Activated CD8-positive, alpha-beta T cell treated with anti-CD3 and anti-CD28 coated beads, Interleukin-2, amount 10 ng/mL, durations not matched to agents 7 days and 5 days (primary cell): ENCODE measurements around the gene CCDC188. TPM values are rescaled to one million over a fixed set of nuclear protein-coding genes. Genes with fewer than 3 reads are reported as not detected.

Experiments
- ATAC-seq: fragments of 150-1000 bp; cut with Tn5 transposase; one replicate; pipeline ENCODE4 v1.10.0; 2021; ENCODE audit warnings: moderate library complexity
- CTCF ChIA-PET: fragments of 350-600 bp; sonication (Branson Sonifier 250); formaldehyde crosslinking; loops from one replicate; lab custom pipeline; 2021; ENCODE audit warnings: antibody characterized with exemption; lab: Charles Lee
- POLR2A ChIA-PET: fragments of 350-600 bp; sonication (Branson Sonifier 250); formaldehyde crosslinking; loops from one replicate; lab custom pipeline; 2021; ENCODE audit warnings: antibody characterized with exemption; lab: Charles Lee
- DNase-seq: peaks from one replicate; pipeline ENCODE4 v3.0.0-alpha.2; 2020
- H3K27ac Mint-ChIP-seq: one replicate; pipeline ENCODE4 v1.8.0; 2021; ENCODE audit warnings: mild to moderate bottlenecking, mixed read lengths
- H3K27me3 Mint-ChIP-seq: one replicate; pipeline ENCODE4 v1.8.0; 2021; ENCODE audit warnings: low read depth, mixed read lengths
- H3K36me3 Mint-ChIP-seq: one replicate; pipeline ENCODE4 v1.8.0; 2021; ENCODE audit warnings: low read depth, mixed read lengths
- H3K4me1 Mint-ChIP-seq: one replicate; pipeline ENCODE4 v1.8.0; 2021; ENCODE audit warnings: low read depth, mixed read lengths
- H3K4me3 Mint-ChIP-seq: one replicate; pipeline ENCODE4 v1.8.0; 2021; ENCODE audit warnings: mild to moderate bottlenecking, mixed read lengths
- H3K9me3 Mint-ChIP-seq: one replicate; pipeline ENCODE4 v1.8.0; 2022; ENCODE audit warnings: mixed read lengths; ENCODE audit not compliant: insufficient read depth
- total RNA-seq, 2 experiments: library from RNA; stranded (reverse); gene quantifications; one replicate each; pipeline ENCODE4 v1.2.3, GENCODE V29; 2021

CCDC188 gene
- total RNA-seq, 2 experiments from 2014 or later = not detected

GRCh38 chr22:20127318-20127868 is 23.5 kb downstream of the CCDC188 start:
- Mint-ChIP-seq H3K27me3 (no peaks in the 10 kb centered on the region), H3K4me3 (no peak overlapping the region), H3K4me1 (peaks cover 15% of the 10 kb centered on the region), H3K27ac (no peak overlapping the region), H3K36me3 (peaks cover 35% of the 10 kb centered on the region), H3K9me3 (no peaks in the 10 kb centered on the region)
- DNase-seq (no peak), ATAC-seq (no peak)
- POLR2A ChIA-PET = interaction anchor here (0.6 kb wide), 1 partner anchor 28 kb away, joined by 3 read pairs; no protein-coding TSS in a partner anchor
- CTCF ChIA-PET = interaction anchor here (0.9 kb wide), 1 partner anchor 179 kb away, joined by 3 read pairs; no protein-coding TSS in a partner anchor

GRCh38 chr22:20126284-20127029 is 24.4 kb downstream of the CCDC188 start:
- CTCF ChIA-PET = no interaction called here
- H3K36me3 Mint-ChIP-seq = peaks cover 44% of the 10 kb centered on the region
- no peak overlapping the region for H3K4me3 Mint-ChIP-seq
- DNase-seq (no peak), ATAC-seq (no peak)
- peaks cover 23% of the 10 kb centered on the region for H3K4me1 Mint-ChIP-seq
- no peak overlapping the region for H3K27ac Mint-ChIP-seq
- POLR2A ChIA-PET = no interaction called here
- H3K9me3 Mint-ChIP-seq = no peaks in the 10 kb centered on the region
- H3K27me3 Mint-ChIP-seq = no peaks in the 10 kb centered on the region

- peaks cover 49% of the 10 kb centered on the region for H3K36me3 Mint-ChIP-seq
- H3K4me3 Mint-ChIP-seq = no peak overlapping the region
- H3K9me3 Mint-ChIP-seq = no peaks in the 10 kb centered on the region
- ATAC-seq (no peak), DNase-seq (no peak)
- H3K27me3 Mint-ChIP-seq = no peaks in the 10 kb centered on the region
- H3K4me1 Mint-ChIP-seq = peaks cover 30% of the 10 kb centered on the region
- ChIA-PET CTCF (no interaction called here), POLR2A (interaction anchor here (1.2 kb wide), 1 partner anchor 34 kb away, joined by 3 read pairs; no protein-coding TSS in a partner anchor)
- H3K27ac Mint-ChIP-seq = no peak overlapping the region
Observed at GRCh38 chr22:20125201-20126174, 25.4 kb downstream of the CCDC188 start.

- Mint-ChIP-seq H3K27ac (no peak overlapping the region), H3K4me3 (no peak overlapping the region), H3K36me3 (peaks cover 60% of the 10 kb centered on the region), H3K27me3 (no peaks in the 10 kb centered on the region), H3K4me1 (peaks cover 37% of the 10 kb centered on the region), H3K9me3 (no peaks in the 10 kb centered on the region)
- ChIA-PET CTCF (no interaction called here), POLR2A (interaction anchor here (1.2 kb wide), 1 partner anchor 33 kb away, joined by 3 read pairs; no protein-coding TSS in a partner anchor)
- no peak for DNase-seq
- no peak for ATAC-seq
Observed at GRCh38 chr22:20124083-20124787, 26.6 kb downstream of the CCDC188 start.

GRCh38 chr22:20123366-20124082 is 27.3 kb downstream of the CCDC188 start:
- ChIA-PET POLR2A (no interaction called here), CTCF (no interaction called here)
- H3K9me3 Mint-ChIP-seq = no peaks in the 10 kb centered on the region
- ATAC-seq = no peak
- H3K4me1 Mint-ChIP-seq = peaks cover 39% of the 10 kb centered on the region
- no peak overlapping the region for H3K27ac Mint-ChIP-seq
- H3K36me3 Mint-ChIP-seq = peaks cover 66% of the 10 kb centered on the region
- DNase-seq = no peak
- H3K4me3 Mint-ChIP-seq = no peak overlapping the region
- H3K27me3 Mint-ChIP-seq = no peaks in the 10 kb centered on the region

GRCh38 chr22:20121856-20122415 is 28.9 kb downstream of the CCDC188 start:
- Mint-ChIP-seq H3K27ac (no peak overlapping the region), H3K4me3 (no peak overlapping the region), H3K9me3 (no peaks in the 10 kb centered on the region), H3K27me3 (no peaks in the 10 kb centered on the region), H3K4me1 (peaks cover 40% of the 10 kb centered on the region), H3K36me3 (peaks cover 64% of the 10 kb centered on the region)
- DNase-seq (no peak), ATAC-seq (no peak)
- CTCF ChIA-PET = interaction anchor here (0.8 kb wide), 1 partner anchor 9 kb away, joined by 3 read pairs; no protein-coding TSS in a partner anchor
- POLR2A ChIA-PET = no interaction called here

- no peak for DNase-seq
- ATAC-seq = no peak
- Mint-ChIP-seq H3K27me3 (no peaks in the 10 kb centered on the region), H3K36me3 (peaks cover 59% of the 10 kb centered on the region), H3K4me3 (peak overlapping the region; percentile 88), H3K4me1 (peaks cover 61% of the 10 kb centered on the region), H3K27ac (peak overlapping the region; percentile 83), H3K9me3 (no peaks in the 10 kb centered on the region)
- POLR2A ChIA-PET = interaction anchor here (0.8 to 1.3 kb wide), 4 partner anchors 17 to 98 kb away, joined by 3 read pairs; partner anchors contain the start of gene TANGO2
- CTCF ChIA-PET = interaction anchor here (1.4 to 4.4 kb wide), 3 partner anchors 10 to 98 kb away, joined by 3 to 28 read pairs (median 6); no protein-coding TSS in a partner anchor
Observed at GRCh38 chr22:20118300-20119020, 32.4 kb downstream of the CCDC188 start.

- Mint-ChIP-seq H3K27ac (peak overlapping the region; percentile 83), H3K36me3 (peaks cover 62% of the 10 kb centered on the region), H3K4me1 (peaks cover 65% of the 10 kb centered on the region), H3K9me3 (no peaks in the 10 kb centered on the region), H3K27me3 (no peaks in the 10 kb centered on the region), H3K4me3 (peak overlapping the region; percentile 88)
- ChIA-PET POLR2A (interaction anchor here (0.8 to 1.3 kb wide), 13 partner anchors 9 to 102 kb away, joined by 3 to 7 read pairs (median 3); partner anchors contain the start of gene TANGO2), CTCF (interaction anchor here (1.2 to 4.4 kb wide), 4 partner anchors 9 to 97 kb away, joined by 3 to 28 read pairs (median 4); no protein-coding TSS in a partner anchor)
- ATAC-seq (peak; percentile 22), DNase-seq (peak; percentile 65)
Observed at GRCh38 chr22:20117633-20118299, 33.1 kb downstream of the CCDC188 start.

GRCh38 chr22:20116951-20117632 is 33.8 kb downstream of the CCDC188 start, which contains the start of gene TRMT2A:
Gene TRMT2A, minus strand, starts transcription at chr22:20117226. Its CDS starts 320 bp downstream, at chr22:20116906.
- Mint-ChIP-seq H3K9me3 (no peaks in the 10 kb centered on the region), H3K4me3 (peak within 1 kb of the TSS; percentile 90), H3K4me1 (peaks cover 68% of the 10 kb centered on the region), H3K27me3 (no peaks in the 10 kb centered on the region), H3K36me3 (peaks cover 63% of the 10 kb centered on the region), H3K27ac (peak within 1 kb of the TSS; percentile 98)
- POLR2A ChIA-PET = interaction anchor here (0.8 to 1.3 kb wide), 12 partner anchors 8 to 102 kb away, joined by 3 to 7 read pairs (median 4); partner anchors contain the start of genes DGCR8 and TANGO2
- DNase-seq (peak; percentile 98), ATAC-seq (peak; percentile 82)
- CTCF ChIA-PET = interaction anchor here (1.2 to 4.4 kb wide), 4 partner anchors 9 to 97 kb away, joined by 3 to 28 read pairs (median 4); no protein-coding TSS in a partner anchor
